GM18907 (cell line): Measurements from ENCODE around the gene TRIM63.
A peak's percentile ranks its signal among the peaks of the same experiment; 100 is the strongest.
"Not testable (repeated sequence)": the region's sequence is repeated elsewhere in the genome, so short reads cannot be mapped to it uniquely, and the experiment has no call there.

Source experiments
- ATAC-seq: cut with Tn5 transposase; IDR thresholded peaks from one replicate; pipeline ENCODE4 v1.9.1; 2021; ENCODE audit warnings: mild to moderate bottlenecking, moderate library complexity; ENCODE audit not compliant: unreplicated experiment

The TRIM63 gene

GRCh38 chr1:26067432-26067911 lies at the start of gene TRIM63:
Gene TRIM63, minus strand, starts transcription at chr1:26067630. Its CDS starts 136 bp downstream, at chr1:26067494.
- no peak for ATAC-seq

GRCh38 chr1:26114165-26114927 lies 46.9 kb upstream of the TRIM63 start:
- no peak for ATAC-seq

GRCh38 chr1:26112407-26112775 lies 45.0 kb upstream of the TRIM63 start:
- peak; percentile 11 for ATAC-seq

GRCh38 chr1:26111530-26112406 lies 44.3 kb upstream of the TRIM63 start, which contains the start of gene PDIK1L:
Gene PDIK1L, plus strand, starts transcription at chr1:26111824. Its CDS starts 2,485 bp downstream, at chr1:26114309.
- ATAC-seq, result peak; percentile 72

GRCh38 chr1:26110731-26111529 lies 43.5 kb upstream of the TRIM63 start:
- peak; percentile 50 for ATAC-seq

- ATAC-seq, result no peak
Observed at GRCh38 chr1:26109229-26110164, 42.1 kb upstream of the TRIM63 start.

GRCh38 chr1:26105226-26105548 lies 37.8 kb upstream of the TRIM63 start:
- not testable (repeated sequence) for ATAC-seq

- no peak for ATAC-seq
Observed at GRCh38 chr1:26102526-26102925, 35.1 kb upstream of the TRIM63 start.

GRCh38 chr1:26102119-26102518 lies 34.7 kb upstream of the TRIM63 start:
- no peak for ATAC-seq

GRCh38 chr1:26100204-26100603 lies 32.8 kb upstream of the TRIM63 start:
- ATAC-seq, result not testable (repeated sequence)

GRCh38 chr1:26099780-26100179 lies 32.4 kb upstream of the TRIM63 start:
- no peak for ATAC-seq

- ATAC-seq, result no peak
Observed at GRCh38 chr1:26098602-26099001, 31.2 kb upstream of the TRIM63 start.

GRCh38 chr1:26097696-26098095 lies 30.3 kb upstream of the TRIM63 start:
- no peak for ATAC-seq

- ATAC-seq, result no peak
Observed at GRCh38 chr1:26096471-26096870, 29.0 kb upstream of the TRIM63 start.

GRCh38 chr1:26094677-26095383 lies 27.4 kb upstream of the TRIM63 start:
- ATAC-seq, result no peak

- no peak for ATAC-seq
Observed at GRCh38 chr1:26094076-26094669, 26.7 kb upstream of the TRIM63 start.

GRCh38 chr1:26093569-26093968 lies 26.1 kb upstream of the TRIM63 start:
- ATAC-seq, result not testable (repeated sequence)

GRCh38 chr1:26092422-26092821 lies 25.0 kb upstream of the TRIM63 start:
- ATAC-seq, result no peak

- ATAC-seq, result no peak
Observed at GRCh38 chr1:26090893-26091292, 23.5 kb upstream of the TRIM63 start.
